Measurements from ENCODE around the gene CCDC141.
"Not testable (repeated sequence)": the region's sequence is repeated elsewhere in the genome, so short reads cannot be mapped to it uniquely, and the experiment has no call there.

The CCDC141 gene

DNA sequence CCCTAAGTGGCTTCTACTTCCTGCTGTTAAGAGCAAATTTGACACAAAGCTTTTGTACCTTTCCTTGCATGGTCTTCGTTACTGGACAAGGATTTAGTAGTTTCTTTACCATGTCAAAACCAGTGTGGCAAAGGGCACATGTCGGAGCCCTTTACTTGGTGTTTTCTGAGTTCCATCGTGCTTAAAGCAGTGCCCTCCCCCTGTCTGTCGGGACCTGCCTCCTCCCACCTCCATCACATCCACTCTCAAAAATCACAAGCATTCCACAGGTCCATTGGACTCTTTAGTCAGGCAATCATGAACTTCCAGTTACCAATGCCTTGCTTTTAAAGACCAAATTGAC is 763 bp downstream of the CCDC141 start:
- no peak for DNase-seq (ENCODE audit: low read depth)
- no peak overlapping the region for H3K4me3 ChIP-seq (ENCODE audit: low read depth, low read length)
- TF ChIP-seq, protein P1, sequence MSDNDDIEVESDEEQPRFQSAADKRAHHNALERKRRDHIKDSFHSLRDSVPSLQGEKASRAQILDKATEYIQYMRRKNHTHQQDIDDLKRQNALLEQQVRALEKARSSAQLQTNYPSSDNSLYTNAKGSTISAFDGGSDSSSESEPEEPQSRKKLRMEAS (IDR thresholded peaks at IDR 0.05; ENCODE audit: low read depth, low read length) = no peak
- TF ChIP-seq, protein P2, sequence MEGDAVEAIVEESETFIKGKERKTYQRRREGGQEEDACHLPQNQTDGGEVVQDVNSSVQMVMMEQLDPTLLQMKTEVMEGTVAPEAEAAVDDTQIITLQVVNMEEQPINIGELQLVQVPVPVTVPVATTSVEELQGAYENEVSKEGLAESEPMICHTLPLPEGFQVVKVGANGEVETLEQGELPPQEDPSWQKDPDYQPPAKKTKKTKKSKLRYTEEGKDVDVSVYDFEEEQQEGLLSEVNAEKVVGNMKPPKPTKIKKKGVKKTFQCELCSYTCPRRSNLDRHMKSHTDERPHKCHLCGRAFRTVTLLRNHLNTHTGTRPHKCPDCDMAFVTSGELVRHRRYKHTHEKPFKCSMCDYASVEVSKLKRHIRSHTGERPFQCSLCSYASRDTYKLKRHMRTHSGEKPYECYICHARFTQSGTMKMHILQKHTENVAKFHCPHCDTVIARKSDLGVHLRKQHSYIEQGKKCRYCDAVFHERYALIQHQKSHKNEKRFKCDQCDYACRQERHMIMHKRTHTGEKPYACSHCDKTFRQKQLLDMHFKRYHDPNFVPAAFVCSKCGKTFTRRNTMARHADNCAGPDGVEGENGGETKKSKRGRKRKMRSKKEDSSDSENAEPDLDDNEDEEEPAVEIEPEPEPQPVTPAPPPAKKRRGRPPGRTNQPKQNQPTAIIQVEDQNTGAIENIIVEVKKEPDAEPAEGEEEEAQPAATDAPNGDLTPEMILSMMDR (IDR thresholded peaks at IDR 0.05; ENCODE audit: low read depth, low read length) = no peak
- no peak for TF ChIP-seq MYC (IDR thresholded peaks at IDR 0.05; ENCODE audit: low read depth, low read length)
- no peak for TF ChIP-seq POLR2A (IDR thresholded peaks at IDR 0.05; ENCODE audit: extremely low read depth, insufficient read length)

DNA sequence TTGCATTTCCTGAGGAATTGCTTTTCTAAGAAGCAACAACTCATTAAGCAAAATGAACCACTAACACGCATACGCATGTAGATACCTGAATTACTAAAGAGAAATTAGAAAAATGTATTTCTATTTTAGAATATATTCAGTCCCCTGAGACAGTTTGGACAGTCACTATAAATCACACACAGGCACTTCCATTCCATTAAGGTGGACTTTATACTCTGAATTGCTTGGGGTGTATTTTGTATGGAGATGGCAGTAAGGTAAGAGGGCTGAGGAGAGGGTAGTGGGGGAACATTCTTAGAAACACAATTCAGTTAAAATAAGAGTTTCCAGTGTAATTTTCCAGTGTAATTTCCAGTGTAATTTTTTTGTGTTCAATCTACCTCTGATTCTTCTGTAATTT is 1.8 kb downstream of the CCDC141 start:
- no peak for DNase-seq (ENCODE audit: low read depth)
- no peak overlapping the region for H3K4me3 ChIP-seq (ENCODE audit: low read depth, low read length)
- TF ChIP-seq MYC (IDR thresholded peaks at IDR 0.05; ENCODE audit: low read depth, low read length) = no peak
- TF ChIP-seq, protein P1 (IDR thresholded peaks at IDR 0.05; ENCODE audit: low read depth, low read length) = no peak
- TF ChIP-seq, protein P2 (IDR thresholded peaks at IDR 0.05; ENCODE audit: low read depth, low read length) = no peak
- TF ChIP-seq POLR2A (IDR thresholded peaks at IDR 0.05; ENCODE audit: extremely low read depth, insufficient read length) = no peak

DNA sequence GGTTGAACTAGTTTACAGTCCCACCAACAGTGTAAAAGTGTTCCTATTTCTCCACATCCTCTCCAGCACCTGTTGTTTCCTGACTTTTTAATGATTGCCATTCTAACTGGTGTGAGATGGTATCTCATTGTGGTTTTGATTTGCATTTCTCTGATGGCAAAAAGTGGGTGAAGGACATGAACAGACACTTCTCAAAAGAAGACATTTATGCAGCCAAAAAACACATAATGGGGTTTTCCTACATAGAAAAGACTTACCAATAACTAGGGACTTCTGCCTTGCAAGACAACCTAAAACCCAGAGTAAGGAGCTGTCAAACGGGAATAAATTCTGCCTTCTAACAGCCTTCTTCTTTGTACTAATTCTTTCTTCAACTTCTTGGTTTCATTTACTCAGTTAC is 4.3 kb downstream of the CCDC141 start:
- not testable (repeated sequence) for DNase-seq (ENCODE audit: low read depth); H3K4me3 ChIP-seq (ENCODE audit: low read depth, low read length)

DNA sequence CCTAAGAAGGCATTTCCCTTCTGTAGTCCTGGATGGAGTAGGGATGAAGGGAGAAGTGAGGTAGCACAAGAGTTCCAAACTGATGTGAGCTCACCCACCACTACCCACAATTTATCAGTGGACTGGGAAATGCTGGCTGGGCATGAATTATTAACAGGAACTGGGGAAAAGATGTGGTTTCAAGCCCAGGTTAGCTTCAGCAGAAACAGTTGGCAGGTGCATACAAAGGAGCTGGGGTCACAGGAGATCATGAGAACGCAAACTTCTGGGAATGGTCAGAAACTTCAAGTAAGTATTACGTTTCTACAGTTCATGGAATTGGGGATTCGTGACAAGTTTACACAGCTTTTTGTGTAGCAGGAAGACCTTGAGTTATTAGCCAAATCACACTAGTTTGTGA is 5.4 kb downstream of the CCDC141 start:
- no peak overlapping the region for H3K4me3 ChIP-seq (ENCODE audit: low read depth, low read length)
- no peak for DNase-seq (ENCODE audit: low read depth)

DNA sequence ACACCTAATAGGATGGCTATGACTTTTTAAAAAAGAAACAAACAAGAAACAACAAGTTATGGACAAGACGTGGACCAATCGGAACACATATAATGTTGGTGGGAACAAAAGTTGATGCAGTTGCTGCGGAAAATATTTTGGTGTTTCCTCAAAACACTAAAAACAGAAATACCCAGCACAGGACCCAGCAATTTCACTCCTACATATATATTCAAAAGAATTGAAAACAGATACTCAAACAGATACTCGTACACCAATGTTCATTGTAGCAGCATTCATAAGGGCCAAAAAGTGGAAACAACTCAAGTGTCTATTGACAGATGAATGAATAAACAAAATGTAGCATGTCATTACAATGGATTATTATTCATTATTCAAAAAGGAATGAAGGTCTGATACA is 12.1 kb downstream of the CCDC141 start:
- no peak for DNase-seq (ENCODE audit: low read depth)
- H3K4me3 ChIP-seq (ENCODE audit: low read depth, low read length) = no peak overlapping the region
- TF ChIP-seq, protein P2 (IDR thresholded peaks at IDR 0.05; ENCODE audit: low read depth, low read length) = no peak
- TF ChIP-seq MYC (IDR thresholded peaks at IDR 0.05; ENCODE audit: low read depth, low read length) (no peak), POLR2A (IDR thresholded peaks at IDR 0.05; ENCODE audit: extremely low read depth, insufficient read length) (no peak)
- TF ChIP-seq, protein P1 (IDR thresholded peaks at IDR 0.05; ENCODE audit: low read depth, low read length) = no peak

More for the DNA sequence above, 5.4 kb downstream of the CCDC141 start:
- TF ChIP-seq POLR2A (IDR thresholded peaks at IDR 0.05; ENCODE audit: extremely low read depth, insufficient read length) = no peak
- TF ChIP-seq, protein P2 (IDR thresholded peaks at IDR 0.05; ENCODE audit: low read depth, low read length) = no peak
- TF ChIP-seq, protein P1 (IDR thresholded peaks at IDR 0.05; ENCODE audit: low read depth, low read length) = no peak
- TF ChIP-seq MYC (IDR thresholded peaks at IDR 0.05; ENCODE audit: low read depth, low read length) = no peak

DNA sequence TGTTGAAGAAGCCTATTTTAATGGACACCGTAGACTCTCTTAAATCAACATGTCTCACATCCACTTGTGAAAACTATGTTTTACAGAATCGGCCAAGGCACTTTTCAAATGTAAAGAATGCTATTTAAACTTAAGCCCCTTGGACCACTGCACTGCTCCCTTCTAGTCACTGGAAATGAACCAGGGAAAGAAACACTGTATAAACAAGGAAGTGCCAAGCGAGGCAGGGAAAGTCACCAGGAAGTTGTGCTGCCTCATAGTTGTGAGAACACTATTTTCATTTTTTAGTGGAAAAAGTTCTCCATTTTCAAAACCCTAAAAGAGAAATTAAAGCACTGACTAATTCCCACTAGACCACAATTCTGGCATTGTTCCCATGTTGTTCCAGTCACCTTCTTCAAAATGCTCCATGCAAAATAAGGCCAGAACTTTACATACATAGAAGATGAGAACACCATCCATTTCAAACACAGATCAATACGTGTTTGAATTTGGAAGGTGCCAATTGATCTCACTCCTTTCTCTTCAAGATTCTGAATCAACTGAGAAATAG is 13.5 kb downstream of the CCDC141 start:
- no peak for DNase-seq (ENCODE audit: low read depth)
- TF ChIP-seq MYC (IDR thresholded peaks at IDR 0.05; ENCODE audit: low read depth, low read length) = no peak
- TF ChIP-seq, protein P2 (IDR thresholded peaks at IDR 0.05; ENCODE audit: low read depth, low read length) = no peak
- TF ChIP-seq, protein P1 (IDR thresholded peaks at IDR 0.05; ENCODE audit: low read depth, low read length) = no peak
- H3K4me3 ChIP-seq (ENCODE audit: low read depth, low read length) = no peak overlapping the region
